NCI-H510A treated with DMSO at 0.1 percent for 48 hours (cell line): ENCODE results near the gene LRP1.
A peak's percentile ranks its signal among the peaks of the same experiment; 100 is the strongest.

Experiments
- DNase-seq: peaks from one replicate; lab custom pipeline; 2025; lab: John Stamatoyannopoulos, UW

LRP1 gene

DNA sequence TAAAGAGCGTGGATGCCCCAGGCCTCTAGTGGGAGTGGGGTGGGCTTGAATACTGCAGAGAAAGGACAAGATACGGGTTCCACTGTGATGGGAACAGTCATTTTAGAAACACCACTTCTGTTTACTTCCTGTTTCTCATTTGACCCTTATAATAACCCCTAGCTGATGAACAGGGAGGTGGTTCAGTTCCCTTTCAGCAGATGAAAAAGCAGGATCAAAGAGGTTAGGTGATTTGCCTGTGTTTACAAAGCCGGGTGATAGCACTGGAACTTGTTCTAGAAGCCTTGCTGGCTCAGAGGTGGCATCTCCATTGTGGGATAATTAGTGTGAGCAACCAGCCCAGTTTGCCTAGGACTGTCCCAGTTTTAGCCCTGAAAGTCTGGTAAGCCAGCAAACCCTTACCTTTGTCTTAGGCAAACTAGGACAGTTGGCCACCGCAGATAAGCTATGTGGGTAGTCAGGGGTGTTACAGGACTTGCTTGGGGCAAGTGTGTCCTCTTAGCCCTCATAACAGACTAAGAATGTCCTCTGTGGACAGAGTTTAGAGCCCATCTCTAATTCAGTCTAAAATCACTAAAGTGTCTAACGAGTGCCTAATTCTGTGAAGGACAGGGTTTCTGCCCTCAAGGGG, 26.6 kb downstream of the LRP1 start:
- DNase-seq, result no peak

DNA sequence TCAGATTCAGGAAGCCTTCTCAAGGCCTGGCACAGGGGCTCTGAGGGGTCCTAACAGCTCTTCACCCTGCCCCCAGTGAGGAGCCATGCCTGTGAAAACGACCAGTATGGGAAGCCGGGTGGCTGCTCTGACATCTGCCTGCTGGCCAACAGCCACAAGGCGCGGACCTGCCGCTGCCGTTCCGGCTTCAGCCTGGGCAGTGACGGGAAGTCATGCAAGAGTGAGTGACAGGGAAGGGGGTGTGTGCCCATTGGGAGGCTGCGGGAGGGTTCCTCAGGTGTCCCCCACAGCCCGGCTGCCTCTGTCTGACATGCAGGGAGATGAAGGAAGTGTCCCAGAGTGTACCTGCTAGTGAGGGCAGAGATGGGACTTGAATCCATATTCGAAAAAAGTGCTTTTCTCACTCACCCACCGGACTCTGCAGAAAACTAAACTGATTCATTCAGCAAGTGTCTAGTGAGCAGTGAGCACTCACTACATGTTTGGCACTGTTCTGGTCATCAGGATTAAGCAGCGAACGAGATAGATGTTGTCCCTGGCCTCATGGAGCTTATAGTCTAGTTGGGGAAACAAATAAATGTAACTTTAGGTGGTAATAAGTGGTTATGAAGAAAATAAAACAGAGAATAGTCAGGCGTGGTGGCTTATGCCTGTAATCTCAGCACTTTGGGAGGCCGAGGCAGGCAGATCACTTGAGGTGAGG, 28.6 kb downstream of the LRP1 start:
- DNase-seq, result no peak

DNA sequence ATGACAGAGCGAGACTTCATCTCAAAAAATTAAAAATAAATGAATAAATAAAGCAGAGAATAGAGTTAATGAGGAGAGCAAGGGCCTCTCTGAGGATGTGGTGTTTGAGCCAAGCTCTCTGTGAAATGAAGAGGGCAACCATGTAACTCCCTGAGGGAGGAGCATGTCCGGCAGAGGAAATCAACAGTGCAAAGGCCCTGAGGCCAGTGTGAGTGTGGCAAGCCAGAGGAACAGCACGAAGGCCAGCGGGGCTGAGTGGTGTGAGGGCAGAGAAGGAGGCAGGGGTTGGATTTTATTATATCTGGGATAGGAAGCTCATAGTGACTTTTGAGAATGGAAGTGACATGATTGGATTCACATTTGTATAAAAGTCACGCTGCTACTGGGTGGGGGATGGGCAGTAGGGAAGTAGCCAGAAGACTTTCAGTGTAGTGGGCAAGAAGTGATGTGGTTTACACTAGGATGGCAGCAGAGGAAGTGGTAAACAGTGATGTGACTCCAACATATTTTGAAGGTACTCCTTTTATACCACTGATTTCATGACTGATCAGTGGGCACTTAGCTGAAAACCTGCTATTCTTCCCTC, 29.4 kb downstream of the LRP1 start:
- DNase-seq, result no peak

DNA sequence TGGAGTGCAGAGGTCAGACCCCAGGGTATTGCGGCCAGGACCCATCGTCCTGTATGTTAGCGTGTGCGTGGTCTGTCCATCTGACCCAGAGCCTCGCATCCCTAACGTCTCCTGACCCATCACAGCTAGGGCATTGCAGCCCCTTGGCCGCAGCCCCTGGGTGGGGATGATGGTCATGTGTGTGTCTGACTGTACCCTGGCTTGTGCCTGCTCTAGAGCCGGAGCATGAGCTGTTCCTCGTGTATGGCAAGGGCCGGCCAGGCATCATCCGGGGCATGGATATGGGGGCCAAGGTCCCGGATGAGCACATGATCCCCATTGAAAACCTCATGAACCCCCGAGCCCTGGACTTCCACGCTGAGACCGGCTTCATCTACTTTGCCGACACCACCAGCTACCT, 29.9 kb downstream of the LRP1 start:
- no peak for DNase-seq

DNA sequence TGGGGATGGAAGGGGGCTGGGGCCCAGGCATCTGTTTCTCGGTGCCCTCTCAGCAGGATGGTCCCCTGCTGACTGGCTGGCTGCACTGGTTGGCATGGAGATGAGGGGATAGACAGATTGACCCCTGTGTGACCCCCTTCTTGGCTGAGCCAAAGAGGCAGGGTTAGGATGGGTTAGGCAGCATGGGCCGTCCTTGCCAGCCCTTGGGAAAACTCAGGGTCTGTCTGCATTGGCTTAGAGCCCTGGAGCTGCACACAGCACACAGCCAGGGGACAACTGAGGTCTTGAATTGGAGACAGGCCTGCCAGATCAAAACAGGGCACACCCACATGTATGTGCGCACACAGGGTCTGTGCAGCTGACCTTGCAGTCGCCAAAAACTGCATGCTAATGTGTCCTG, 30.4 kb downstream of the LRP1 start:
- DNase-seq, result no peak

DNA sequence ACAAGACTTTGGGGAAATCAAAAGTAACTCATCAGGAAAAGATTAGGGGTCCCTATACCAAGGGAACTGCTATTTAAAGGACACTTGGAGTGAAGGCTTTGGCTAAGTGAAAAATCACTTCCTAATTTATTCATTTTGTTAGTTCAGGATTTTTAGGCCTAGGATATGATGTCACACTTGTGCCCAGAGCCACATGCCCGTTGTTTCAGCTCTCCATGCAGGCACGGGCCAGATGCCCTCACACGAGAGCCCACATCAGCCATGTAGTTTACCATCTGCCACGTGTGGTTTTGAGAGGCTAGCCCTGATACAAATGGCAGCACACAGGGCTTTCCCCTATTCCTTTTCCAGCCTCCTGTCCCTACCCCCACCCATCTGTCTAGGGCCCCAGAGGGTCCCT, 31.0 kb downstream of the LRP1 start:
- no peak for DNase-seq

DNA sequence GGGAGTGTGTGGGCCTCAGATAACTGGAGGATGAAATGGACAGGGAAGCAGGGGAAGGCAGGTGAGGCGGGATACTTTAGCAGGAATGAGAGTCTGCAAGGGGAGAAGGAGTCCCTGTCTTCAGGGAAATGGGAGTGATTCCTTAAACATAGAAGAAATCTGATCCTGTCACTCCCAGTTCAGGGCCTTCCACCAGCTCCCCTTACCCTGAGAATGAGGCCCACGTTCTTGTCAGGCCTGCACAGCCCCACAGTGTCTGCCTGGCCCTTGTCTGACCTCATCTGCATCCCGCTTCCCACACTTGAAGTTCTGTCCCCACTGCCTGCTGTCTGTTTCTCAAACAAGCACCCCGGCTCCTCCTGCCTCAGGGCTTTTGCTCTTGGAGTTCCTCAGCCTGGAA, 31.8 kb downstream of the LRP1 start:
- DNase-seq, result no peak

DNA sequence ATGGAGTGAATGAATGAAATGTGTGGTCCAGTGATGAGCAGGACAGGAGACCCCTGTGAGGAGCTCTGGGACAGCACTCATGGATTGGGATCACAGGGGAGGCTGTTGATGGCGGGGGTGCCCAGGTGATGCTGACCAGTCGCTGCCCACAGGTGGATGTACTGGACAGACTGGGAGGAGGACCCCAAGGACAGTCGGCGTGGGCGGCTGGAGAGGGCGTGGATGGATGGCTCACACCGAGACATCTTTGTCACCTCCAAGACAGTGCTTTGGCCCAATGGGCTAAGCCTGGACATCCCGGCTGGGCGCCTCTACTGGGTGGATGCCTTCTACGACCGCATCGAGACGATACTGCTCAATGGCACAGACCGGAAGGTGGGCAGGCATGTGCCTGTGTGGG, 32.5 kb downstream of the LRP1 start:
- DNase-seq, result no peak

DNA sequence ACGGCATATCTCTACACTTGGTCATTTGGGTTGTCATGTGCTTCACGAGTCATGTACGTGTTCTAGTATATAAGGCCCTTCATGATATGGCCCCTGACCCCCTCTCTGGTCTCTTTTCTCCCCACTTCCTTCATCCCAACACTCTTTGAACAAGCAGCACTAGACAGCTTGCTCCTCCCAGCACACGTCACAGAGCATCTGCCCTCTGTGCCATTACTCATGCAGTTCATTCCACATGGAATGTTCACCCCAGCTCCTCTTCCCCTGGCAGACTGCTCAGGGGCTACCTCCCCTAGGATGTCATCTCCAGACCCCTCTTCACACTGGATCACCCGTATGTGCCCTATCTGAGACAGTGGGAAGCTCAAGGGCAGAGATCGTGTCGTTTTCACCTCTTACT, 33.2 kb downstream of the LRP1 start:
- DNase-seq, result no peak

DNA sequence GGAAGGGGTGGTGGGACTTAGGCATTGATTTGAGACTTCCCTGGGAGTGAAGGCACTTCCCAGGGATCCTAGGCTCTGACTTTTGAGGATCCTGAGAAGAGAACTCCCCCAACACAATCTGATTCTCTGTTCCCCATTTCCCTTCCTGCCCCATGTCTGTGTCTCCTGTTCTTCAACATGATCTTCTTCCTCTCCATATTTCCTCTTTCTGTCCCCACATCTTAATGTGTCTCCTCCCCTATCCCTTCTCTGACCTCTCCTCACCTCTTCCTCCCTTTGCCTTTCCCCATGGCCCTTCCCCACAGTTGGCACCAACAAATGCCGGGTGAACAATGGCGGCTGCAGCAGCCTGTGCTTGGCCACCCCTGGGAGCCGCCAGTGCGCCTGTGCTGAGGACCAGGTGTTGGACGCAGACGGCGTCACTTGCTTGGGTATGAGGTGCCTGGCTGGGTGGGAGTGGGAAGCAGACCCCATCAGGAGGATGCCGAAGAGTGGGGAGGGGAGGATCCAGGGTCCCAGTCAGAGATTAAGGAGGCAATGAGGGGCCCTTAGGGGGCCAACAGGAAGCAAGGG, 34.4 kb downstream of the LRP1 start:
- no peak for DNase-seq

DNA sequence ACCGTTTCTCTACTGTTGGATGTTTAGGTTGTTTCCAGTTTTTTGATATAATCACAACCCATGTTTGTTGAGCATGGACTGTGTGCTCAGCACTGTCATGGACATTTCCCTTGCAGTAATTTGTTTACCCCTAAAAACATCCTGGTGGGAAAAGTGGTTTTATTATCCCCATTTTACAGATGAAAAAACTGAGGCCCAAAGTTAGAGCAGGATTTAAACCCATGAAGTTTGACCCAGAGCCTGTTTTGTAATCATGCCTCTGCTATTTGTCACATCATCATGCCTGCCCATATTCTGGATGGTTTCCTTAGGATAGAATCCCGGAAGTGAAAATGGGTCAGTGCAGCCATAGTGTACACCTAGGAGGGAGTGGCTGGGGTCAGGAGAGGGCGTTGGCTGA, 36.2 kb downstream of the LRP1 start:
- DNase-seq, result no peak

DNA sequence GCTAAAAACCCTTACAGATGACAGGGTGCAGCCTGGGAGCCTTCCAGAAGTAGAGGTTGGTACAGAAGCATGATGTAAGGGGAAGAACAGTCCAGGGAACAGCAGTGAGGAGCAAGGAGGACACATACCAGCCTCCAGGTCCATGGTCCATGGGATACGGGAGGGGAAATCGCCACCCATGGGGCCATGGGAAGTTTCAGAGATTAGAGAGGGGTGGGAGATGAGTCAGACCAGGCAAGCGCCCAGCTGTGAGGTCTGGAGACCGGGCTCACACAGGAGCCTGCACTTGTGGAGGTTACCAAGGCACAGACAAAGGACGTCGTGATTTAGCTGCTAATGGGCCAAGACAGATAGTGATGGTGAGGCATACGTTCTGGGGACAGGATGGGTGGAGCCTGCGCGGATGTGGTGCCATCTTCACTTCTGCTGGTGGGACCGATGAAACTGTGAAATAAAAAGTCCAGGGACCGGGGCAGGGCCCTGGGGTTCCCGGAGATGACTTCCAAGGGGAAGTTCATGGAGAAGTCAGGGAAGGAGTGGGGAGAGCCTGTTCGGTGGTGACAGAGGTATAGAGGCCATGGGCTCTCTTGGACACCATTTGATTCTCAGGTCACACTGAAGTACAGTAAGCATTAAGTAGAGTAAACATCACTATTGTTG, 36.8 kb downstream of the LRP1 start:
- no peak for DNase-seq

DNA sequence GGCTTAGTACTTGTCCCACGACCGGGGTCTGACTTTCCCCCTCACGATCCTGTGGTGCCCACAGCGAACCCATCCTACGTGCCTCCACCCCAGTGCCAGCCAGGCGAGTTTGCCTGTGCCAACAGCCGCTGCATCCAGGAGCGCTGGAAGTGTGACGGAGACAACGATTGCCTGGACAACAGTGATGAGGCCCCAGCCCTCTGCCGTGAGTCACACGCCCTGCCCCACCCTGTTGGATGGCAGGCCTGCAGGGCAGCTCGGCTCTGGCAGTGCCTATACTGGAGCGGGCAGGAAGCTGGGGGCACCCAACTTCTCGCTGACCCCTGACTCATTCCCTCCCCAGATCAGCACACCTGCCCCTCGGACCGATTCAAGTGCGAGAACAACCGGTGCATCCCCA, 37.5 kb downstream of the LRP1 start:
- no peak for DNase-seq

DNA sequence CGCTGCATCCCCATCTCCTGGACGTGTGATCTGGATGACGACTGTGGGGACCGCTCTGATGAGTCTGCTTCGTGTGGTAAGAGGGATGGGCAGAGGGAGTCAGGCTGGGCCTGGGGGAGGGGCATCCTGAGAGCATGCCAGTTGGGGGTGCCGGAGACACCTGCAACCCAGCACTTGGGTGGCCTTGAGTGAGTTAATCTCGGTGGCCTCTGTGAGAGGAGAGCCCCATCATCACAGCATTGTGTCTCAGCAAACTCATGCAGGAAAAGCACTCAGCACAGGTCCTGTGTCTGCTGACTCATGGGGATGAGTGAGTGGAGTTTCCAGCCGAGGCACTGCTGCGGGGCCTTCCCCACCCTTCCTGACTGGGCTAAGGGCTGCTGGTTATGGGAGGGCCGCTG, 38.7 kb downstream of the LRP1 start:
- no peak for DNase-seq

DNA sequence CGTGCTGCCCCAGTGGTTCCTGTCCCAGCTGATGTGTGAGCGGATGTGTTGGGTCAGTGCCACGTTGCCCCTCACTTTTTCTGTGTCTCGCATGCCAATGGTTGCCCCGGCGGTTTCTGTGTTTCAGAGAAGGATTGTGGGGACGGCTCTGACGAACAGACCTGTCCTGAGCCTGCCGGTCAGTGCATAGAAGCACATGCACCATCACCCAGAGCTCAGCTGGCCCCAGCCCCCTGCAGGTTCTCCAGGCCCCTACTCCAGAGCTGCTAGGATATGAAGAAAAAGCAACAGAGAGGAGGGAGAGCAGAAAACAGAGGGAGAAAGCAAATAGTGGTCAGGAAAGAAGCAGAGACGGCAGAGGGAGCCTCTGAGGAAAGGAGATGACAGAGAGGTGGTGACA, 39.8 kb downstream of the LRP1 start:
- DNase-seq, result no peak

DNA sequence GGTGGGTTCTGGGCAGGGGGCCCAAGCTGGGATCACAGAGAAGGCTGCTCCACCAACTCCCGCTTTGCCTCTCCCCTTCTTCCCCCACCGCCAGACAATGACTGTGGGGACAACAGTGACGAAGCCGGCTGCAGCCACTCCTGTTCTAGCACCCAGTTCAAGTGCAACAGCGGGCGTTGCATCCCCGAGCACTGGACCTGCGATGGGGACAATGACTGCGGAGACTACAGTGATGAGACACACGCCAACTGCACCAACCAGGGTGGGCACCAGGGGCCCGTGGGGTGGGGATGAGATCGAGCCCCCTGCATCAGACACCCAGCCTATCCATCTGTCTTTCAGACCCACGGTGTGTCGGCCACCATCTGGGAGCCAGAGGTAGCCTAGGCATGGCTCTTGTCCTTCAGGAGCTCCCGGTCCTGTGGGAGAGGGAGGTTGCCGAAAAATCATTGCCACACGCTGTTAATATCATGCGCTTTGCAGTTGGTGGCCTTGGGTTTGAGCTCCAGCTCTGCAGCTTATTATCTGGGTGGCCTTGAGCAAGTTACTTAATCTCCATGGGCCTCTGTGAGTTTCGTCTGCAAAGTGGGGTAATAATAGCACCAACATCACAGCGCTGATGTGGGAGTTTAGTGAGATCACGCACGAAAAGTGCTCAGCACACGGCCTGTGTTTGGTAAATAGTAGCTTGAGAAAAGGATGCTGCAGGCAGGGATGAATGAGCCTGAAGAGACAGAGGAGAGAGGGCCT, 40.9 kb downstream of the LRP1 start:
- DNase-seq, result no peak

DNA sequence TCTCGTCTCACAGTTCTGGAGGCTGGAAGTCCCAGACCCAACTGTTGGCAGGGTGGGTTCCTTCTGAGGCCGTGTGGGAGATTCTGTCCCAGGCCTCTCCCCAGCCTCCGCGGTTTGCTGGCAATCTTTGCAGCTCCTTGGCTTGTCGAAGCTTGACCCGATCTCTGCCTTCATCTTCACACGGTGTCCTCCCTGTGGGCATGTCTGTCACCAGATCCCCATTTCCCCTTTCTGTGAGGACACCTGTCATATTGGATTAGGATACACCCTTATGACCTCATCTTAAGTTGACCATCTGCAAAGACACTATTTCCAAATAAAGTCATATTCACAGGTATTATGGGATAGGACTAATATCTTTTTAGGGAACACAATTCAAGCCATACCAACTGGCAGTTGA, 41.7 kb downstream of the LRP1 start:
- no peak for DNase-seq

DNA sequence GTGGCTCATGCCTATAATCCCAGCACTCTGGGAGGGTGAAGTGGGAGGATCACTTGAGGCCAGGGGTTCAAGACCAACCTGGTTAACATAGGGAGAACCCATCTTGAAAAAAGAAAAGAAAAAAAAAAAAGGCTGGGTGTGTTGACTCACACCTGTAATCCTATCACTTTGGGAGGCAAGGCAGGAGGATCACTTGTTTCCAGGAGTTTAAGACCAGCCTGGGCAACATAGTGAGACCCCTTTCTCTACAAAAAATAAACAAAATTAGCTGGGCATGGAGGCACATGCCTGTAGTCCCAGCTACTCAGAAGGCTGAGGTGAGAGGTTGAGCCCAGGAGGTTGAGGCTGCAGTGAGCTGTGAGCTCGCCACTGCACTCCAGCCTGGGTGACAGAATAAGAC, 42.1 kb downstream of the LRP1 start:
- no peak for DNase-seq

DNA sequence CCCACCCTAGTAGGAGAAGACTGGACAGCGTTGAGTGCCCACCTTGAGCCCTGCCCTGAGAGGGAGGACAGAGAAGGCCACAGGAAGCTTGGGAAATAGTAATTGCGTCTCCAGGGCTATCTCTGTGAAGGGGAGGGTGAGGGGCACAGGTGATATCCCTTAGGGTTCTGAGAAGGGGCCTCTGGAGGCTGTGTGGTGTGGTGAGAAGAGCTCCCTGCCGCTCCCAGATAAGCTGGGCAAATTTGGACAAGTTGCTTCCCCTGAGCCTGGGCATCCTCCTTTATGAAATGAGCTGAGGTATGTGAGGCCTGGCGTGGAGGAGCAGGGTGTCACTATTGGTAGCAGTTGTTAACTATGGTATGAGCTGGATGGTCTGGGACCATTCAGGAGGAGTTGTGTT, 42.6 kb downstream of the LRP1 start:
- DNase-seq, result no peak

DNA sequence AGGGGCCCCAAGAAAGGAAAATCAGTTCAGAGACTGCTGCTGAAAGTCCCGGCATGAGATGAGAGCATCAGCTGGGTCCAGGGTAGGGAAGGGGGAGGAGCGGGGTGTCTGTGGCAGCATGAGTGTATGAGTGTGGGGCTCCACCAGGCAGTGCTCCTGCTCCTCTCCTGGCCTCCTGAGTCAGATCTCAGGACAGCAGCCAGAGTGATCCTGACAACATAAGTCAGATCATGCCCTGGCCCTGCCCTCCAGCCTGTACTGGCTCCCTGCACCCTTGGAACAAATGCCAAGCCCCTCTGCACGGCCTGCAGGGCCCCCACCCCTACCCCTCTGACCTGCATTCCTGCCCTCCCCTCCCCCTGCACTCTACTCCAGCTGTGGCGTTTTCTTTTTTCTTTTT, 43.4 kb downstream of the LRP1 start:
- DNase-seq, result no peak

DNA sequence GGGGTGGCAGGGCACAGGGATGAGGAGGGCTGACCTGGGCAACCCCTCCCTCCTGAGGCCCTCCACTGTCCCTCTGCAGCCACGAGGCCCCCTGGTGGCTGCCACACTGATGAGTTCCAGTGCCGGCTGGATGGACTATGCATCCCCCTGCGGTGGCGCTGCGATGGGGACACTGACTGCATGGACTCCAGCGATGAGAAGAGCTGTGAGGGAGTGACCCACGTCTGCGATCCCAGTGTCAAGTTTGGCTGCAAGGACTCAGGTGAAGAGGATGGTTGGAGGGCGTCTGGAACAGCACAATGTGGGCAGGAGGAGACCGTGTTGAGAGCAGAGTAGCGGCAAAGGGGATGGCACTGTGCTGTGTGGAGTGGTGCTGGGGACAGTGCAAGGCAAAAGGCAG, 44.8 kb downstream of the LRP1 start:
- peak; percentile 7 for DNase-seq

DNA sequence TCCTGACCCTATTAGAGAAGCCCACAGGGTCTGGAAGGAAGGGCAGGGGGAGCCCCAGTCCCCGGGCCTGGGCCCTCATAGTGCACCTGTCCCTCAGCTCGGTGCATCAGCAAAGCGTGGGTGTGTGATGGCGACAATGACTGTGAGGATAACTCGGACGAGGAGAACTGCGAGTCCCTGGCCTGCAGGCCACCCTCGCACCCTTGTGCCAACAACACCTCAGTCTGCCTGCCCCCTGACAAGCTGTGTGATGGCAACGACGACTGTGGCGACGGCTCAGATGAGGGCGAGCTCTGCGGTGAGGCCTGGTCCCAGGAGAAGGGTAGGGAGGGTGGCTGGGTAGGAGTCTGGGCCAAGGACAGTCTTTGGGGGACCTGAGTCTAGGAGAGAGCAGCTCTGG, 45.4 kb downstream of the LRP1 start:
- no peak for DNase-seq
